Activated CD4-positive, alpha-beta memory T cell treated with anti-CD3 and anti-CD28 coated beads, Interleukin-2, amount 10 ng/mL, durations not matched to agents 7 days and 5 days (primary cell): ENCODE data around the gene SF3B3. TPM values are rescaled to one million over a fixed set of nuclear protein-coding genes. Genes with fewer than 3 reads are reported as not detected.

Experiments used
- CTCF ChIA-PET: fragments of 350-600 bp; sonication (Branson Sonifier 250); formaldehyde crosslinking; loops from one replicate; lab custom pipeline; 2021; ENCODE audit warnings: antibody characterized with exemption, inconsistent platforms; lab: Charles Lee
- POLR2A ChIA-PET: fragments of 350-600 bp; sonication (Branson Sonifier 250); formaldehyde crosslinking; loops from one replicate; lab custom pipeline; 2021; ENCODE audit warnings: antibody characterized with exemption; lab: Charles Lee
- DNase-seq: peaks from one replicate; pipeline ENCODE4 v3.0.0-alpha.2; 2020
- H3K27ac Mint-ChIP-seq: one replicate; pipeline ENCODE4 v1.8.0; 2021; ENCODE audit warnings: mild to moderate bottlenecking, mixed read lengths
- H3K27me3 Mint-ChIP-seq: one replicate; pipeline ENCODE4 v1.8.0; 2021; ENCODE audit warnings: mixed read lengths
- H3K36me3 Mint-ChIP-seq: one replicate; pipeline ENCODE4 v1.8.0; 2021; ENCODE audit warnings: low read depth, mixed read lengths
- H3K4me1 Mint-ChIP-seq: one replicate; pipeline ENCODE4 v1.8.0; 2021; ENCODE audit warnings: mixed read lengths
- H3K4me3 Mint-ChIP-seq: one replicate; pipeline ENCODE4 v1.8.0; 2021; ENCODE audit warnings: mild to moderate bottlenecking, mixed read lengths
- H3K9me3 Mint-ChIP-seq: one replicate; pipeline ENCODE4 v1.8.0; 2021; ENCODE audit warnings: mixed read lengths
- total RNA-seq, 2 experiments: library from RNA; stranded (reverse); gene quantifications; one replicate each; pipeline ENCODE4 v1.2.3, GENCODE V29; 2021

The SF3B3 gene
- total RNA-seq = 100 to 1,000 TPM; 329 to 332 TPM

DNA sequence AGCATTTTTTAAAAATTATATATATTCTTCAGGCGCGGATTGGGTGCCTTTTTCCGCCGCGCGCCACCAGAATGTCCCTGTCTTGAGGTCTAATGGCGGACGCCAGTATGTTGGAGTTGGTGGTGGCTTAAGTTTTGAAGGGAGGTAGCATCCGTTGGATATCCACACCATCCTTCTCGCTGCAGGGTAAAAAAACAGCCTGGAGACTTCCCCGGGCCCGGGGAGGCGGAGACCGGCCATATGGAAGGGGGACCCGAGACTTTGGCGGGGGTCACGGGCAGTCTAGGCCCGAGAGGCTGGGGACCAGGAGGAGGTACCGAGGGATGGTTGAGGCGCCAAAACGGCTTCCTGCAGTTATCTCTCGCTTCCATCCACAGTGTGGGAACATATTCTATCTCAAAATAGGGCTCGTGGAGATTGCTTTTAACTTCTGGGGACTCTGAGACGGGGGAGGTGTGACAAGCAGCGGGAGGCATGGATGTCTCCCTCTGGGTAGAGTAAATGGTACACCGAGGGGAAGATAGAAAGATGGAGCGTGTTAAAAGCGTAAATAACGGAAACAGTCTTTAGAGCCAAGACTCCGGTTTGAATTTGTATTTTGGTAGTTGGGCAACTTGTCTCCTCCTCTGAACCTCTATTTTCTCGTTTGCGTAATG lies at the start of gene SF3B3:
Gene SF3B3, plus strand, starts transcription at position 74 of the 656 bp plus-strand sequence. CDS start 2,841 bp downstream, outside the sequence.
- peak within 1 kb of the TSS; percentile 95 for H3K27ac Mint-ChIP-seq
- H3K36me3 Mint-ChIP-seq = peaks cover 67% of the 10 kb centered on the region
- peaks cover 51% of the 10 kb centered on the region for H3K4me1 Mint-ChIP-seq
- no peaks in the 10 kb centered on the region for H3K9me3 Mint-ChIP-seq
- peak within 1 kb of the TSS; percentile 93 for H3K4me3 Mint-ChIP-seq
- POLR2A ChIA-PET = interaction anchor here (1.0 to 5.2 kb wide), 20 partner anchors 13 to 273 kb away, joined by 3 to 82 read pairs (median 6); partner anchors contain the start of genes AARS1, DDX19A, EXOSC6 and ST3GAL2
- no peaks in the 10 kb centered on the region for H3K27me3 Mint-ChIP-seq
- peak; percentile 78 for DNase-seq
- CTCF ChIA-PET = interaction anchor here (0.6 to 2.9 kb wide), 6 partner anchors 11 to 1321 kb away, joined by 3 to 25 read pairs (median 5); no protein-coding TSS in a partner anchor

- POLR2A ChIA-PET = interaction anchor here (1.2 kb wide), 1 partner anchor 93 kb away, joined by 3 read pairs; no protein-coding TSS in a partner anchor
Observed at GRCh38 chr16:70474320-70475053, 49.1 kb upstream of the SF3B3 start.

GRCh38 chr16:70475054-70475871 lies 48.4 kb upstream of the SF3B3 start:
- POLR2A ChIA-PET = no interaction called here

More at GRCh38 chr16:70474320-70475053, 49.1 kb upstream of the SF3B3 start:
- DNase-seq = no peak
- Mint-ChIP-seq H3K4me3 (no peak overlapping the region), H3K9me3 (no peaks in the 10 kb centered on the region), H3K27ac (no peak overlapping the region), H3K4me1 (peaks cover 32% of the 10 kb centered on the region), H3K27me3 (no peaks in the 10 kb centered on the region), H3K36me3 (peaks cover 19% of the 10 kb centered on the region)
- CTCF ChIA-PET = interaction anchor here (1.0 kb wide), 1 partner anchor 105 kb away, joined by 4 read pairs; no protein-coding TSS in a partner anchor

GRCh38 chr16:70476272-70477020 lies 47.2 kb upstream of the SF3B3 start:
- Mint-ChIP-seq H3K9me3 (no peaks in the 10 kb centered on the region), H3K27ac (peak overlapping the region; percentile 90), H3K4me1 (peaks cover 32% of the 10 kb centered on the region), H3K36me3 (peaks cover 27% of the 10 kb centered on the region), H3K27me3 (no peaks in the 10 kb centered on the region), H3K4me3 (no peak overlapping the region)
- ChIA-PET CTCF (interaction anchor here (0.9 to 1.5 kb wide), 2 partner anchors 73 to 107 kb away, joined by 3 to 5 read pairs; no protein-coding TSS in a partner anchor), POLR2A (interaction anchor here (0.8 to 3.4 kb wide), 3 partner anchors 46 to 130 kb away, joined by 3 to 21 read pairs (median 11); partner anchors contain the start of genes COG4 and DDX19A)
- DNase-seq = peak; percentile 57

More at GRCh38 chr16:70475054-70475871, 48.4 kb upstream of the SF3B3 start:
- no peak overlapping the region for H3K4me3 Mint-ChIP-seq
- H3K4me1 Mint-ChIP-seq = peaks cover 32% of the 10 kb centered on the region
- CTCF ChIA-PET = no interaction called here
- DNase-seq = no peak
- no peaks in the 10 kb centered on the region for H3K9me3 Mint-ChIP-seq
- no peaks in the 10 kb centered on the region for H3K27me3 Mint-ChIP-seq
- peaks cover 19% of the 10 kb centered on the region for H3K36me3 Mint-ChIP-seq
- H3K27ac Mint-ChIP-seq = peak overlapping the region; percentile 40

DNA sequence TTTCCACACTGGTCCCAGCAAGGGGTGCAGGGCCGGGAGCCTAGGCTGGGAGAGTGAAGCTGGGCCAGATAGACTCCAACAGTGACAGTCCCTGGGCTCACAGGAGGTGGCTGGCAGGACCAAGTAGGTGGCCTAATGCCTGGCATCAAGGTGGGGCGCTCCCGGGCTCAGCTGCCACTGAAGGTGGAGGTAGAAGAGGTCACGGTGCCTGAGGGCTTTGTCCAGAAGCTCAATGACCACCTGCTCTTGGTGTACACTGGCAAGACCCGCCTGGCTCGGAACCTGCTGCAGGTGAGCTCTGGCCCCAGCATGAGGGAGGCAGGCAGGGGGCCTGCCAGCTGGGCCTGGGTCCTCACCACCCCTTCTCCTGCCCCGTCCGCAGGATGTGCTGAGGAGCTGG lies 45.4 kb upstream of the SF3B3 start:
- H3K4me1 Mint-ChIP-seq = peaks cover 32% of the 10 kb centered on the region
- H3K27ac Mint-ChIP-seq = peak overlapping the region; percentile 12
- H3K27me3 Mint-ChIP-seq = no peaks in the 10 kb centered on the region
- H3K9me3 Mint-ChIP-seq = no peaks in the 10 kb centered on the region
- H3K36me3 Mint-ChIP-seq = peaks cover 30% of the 10 kb centered on the region
- no peak overlapping the region for H3K4me3 Mint-ChIP-seq
- POLR2A ChIA-PET = interaction anchor here (0.8 to 3.4 kb wide), 3 partner anchors 44 to 131 kb away, joined by 4 to 21 read pairs (median 11); partner anchors contain the start of genes COG4 and DDX19A
- CTCF ChIA-PET = interaction anchor here (0.6 to 0.9 kb wide), 2 partner anchors 41 to 84 kb away, joined by 3 to 4 read pairs; no protein-coding TSS in a partner anchor
- DNase-seq = no peak

DNA sequence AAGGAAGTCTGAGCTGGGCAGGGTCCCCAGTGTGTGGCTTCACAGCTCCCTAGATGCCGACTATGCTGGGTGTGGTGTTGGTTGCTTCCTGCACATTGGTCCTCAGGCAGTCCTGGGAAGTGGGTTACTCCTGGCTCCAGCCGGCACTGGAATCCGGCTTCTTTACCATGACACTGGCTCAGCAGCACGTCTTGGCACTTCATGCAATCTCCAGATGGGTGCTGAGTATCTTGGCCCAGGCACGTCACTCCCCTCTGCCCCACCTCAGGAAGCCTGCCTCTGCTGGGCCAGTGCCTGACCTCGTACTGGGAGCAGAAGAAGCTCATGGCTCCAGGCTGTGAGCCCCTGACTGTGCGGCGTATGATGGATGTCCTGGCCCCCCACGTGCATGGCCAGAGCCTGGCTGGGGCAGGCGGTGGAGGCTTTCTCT lies 44.7 kb upstream of the SF3B3 start:
- H3K4me1 Mint-ChIP-seq = peaks cover 31% of the 10 kb centered on the region
- no peaks in the 10 kb centered on the region for H3K9me3 Mint-ChIP-seq
- ChIA-PET CTCF (interaction anchor here (0.6 to 0.9 kb wide), 2 partner anchors 41 to 85 kb away, joined by 3 to 4 read pairs; no protein-coding TSS in a partner anchor), POLR2A (interaction anchor here (0.8 to 3.4 kb wide), 2 partner anchors 99 to 132 kb away, joined by 4 to 21 read pairs; partner anchors contain the start of gene DDX19A)
- no peak overlapping the region for H3K27ac Mint-ChIP-seq
- no peaks in the 10 kb centered on the region for H3K27me3 Mint-ChIP-seq
- DNase-seq = no peak
- no peak overlapping the region for H3K4me3 Mint-ChIP-seq
- H3K36me3 Mint-ChIP-seq = peaks cover 30% of the 10 kb centered on the region

- H3K9me3 Mint-ChIP-seq = no peaks in the 10 kb centered on the region
- no peak for DNase-seq
- CTCF ChIA-PET = no interaction called here
- H3K27ac Mint-ChIP-seq = no peak overlapping the region
- no peaks in the 10 kb centered on the region for H3K27me3 Mint-ChIP-seq
- POLR2A ChIA-PET = interaction anchor here (1.1 to 1.5 kb wide), 2 partner anchors 17 to 100 kb away, joined by 3 to 4 read pairs; no protein-coding TSS in a partner anchor
- H3K4me3 Mint-ChIP-seq = no peak overlapping the region
- peaks cover 30% of the 10 kb centered on the region for H3K4me1 Mint-ChIP-seq
- H3K36me3 Mint-ChIP-seq = peaks cover 33% of the 10 kb centered on the region
Observed at GRCh38 chr16:70480127-70481105, 43.2 kb upstream of the SF3B3 start.

- CTCF ChIA-PET = no interaction called here
- no peak overlapping the region for H3K27ac Mint-ChIP-seq
- H3K4me3 Mint-ChIP-seq = no peak overlapping the region
- POLR2A ChIA-PET = interaction anchor here (0.8 to 1.7 kb wide), 3 partner anchors 10 to 93 kb away, joined by 3 to 4 read pairs (median 3); no protein-coding TSS in a partner anchor
- H3K9me3 Mint-ChIP-seq = no peaks in the 10 kb centered on the region
- H3K36me3 Mint-ChIP-seq = peaks cover 33% of the 10 kb centered on the region
- no peaks in the 10 kb centered on the region for H3K27me3 Mint-ChIP-seq
- DNase-seq = no peak
- H3K4me1 Mint-ChIP-seq = peaks cover 18% of the 10 kb centered on the region
Observed at GRCh38 chr16:70481929-70482536, 41.6 kb upstream of the SF3B3 start.

- POLR2A ChIA-PET = interaction anchor here (0.8 to 1.7 kb wide), 2 partner anchors 9 to 92 kb away, joined by 3 to 4 read pairs; no protein-coding TSS in a partner anchor
- H3K27ac Mint-ChIP-seq = no peak overlapping the region
Observed at GRCh38 chr16:70482624-70483023, 41.0 kb upstream of the SF3B3 start.

DNA sequence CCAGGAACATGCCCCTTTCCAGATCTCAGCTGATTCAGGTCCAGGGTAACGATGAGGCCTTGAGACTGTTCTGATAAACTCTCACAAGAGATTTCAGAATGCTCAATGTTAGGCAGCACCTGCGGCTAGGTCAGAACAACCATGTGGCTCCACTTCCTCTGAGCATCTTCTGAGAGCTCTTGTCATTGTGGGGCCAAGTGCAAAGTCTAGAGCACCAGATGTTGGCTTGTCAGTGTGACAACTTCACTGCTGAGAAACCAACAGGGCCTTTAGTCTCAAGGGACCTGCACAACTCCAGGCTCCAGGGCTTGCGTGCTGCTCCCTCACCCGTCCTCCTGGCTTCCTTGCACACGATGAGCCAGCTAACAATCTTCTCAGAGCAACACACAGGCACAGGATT lies 40.2 kb upstream of the SF3B3 start:
- Mint-ChIP-seq H3K27me3 (no peaks in the 10 kb centered on the region), H3K9me3 (no peaks in the 10 kb centered on the region), H3K4me3 (no peak overlapping the region), H3K4me1 (peaks cover 6% of the 10 kb centered on the region), H3K27ac (no peak overlapping the region), H3K36me3 (peaks cover 23% of the 10 kb centered on the region)
- ChIA-PET POLR2A (interaction anchor here (1.7 kb wide), 1 partner anchor 8 kb away, joined by 4 read pairs; no protein-coding TSS in a partner anchor), CTCF (interaction anchor here (1.2 kb wide), 1 partner anchor 25 kb away, joined by 3 read pairs; no protein-coding TSS in a partner anchor)
- no peak for DNase-seq

More at GRCh38 chr16:70482624-70483023, 41.0 kb upstream of the SF3B3 start:
- peaks cover 30% of the 10 kb centered on the region for H3K36me3 Mint-ChIP-seq
- DNase-seq = no peak
- no peaks in the 10 kb centered on the region for H3K27me3 Mint-ChIP-seq
- no peaks in the 10 kb centered on the region for H3K9me3 Mint-ChIP-seq
- H3K4me1 Mint-ChIP-seq = peaks cover 14% of the 10 kb centered on the region
- no peak overlapping the region for H3K4me3 Mint-ChIP-seq
- CTCF ChIA-PET = no interaction called here
